ENCODE results near the gene XIRP1. TPM values are rescaled to one million over a fixed set of nuclear protein-coding genes. Genes with fewer than 3 reads are reported as not detected.

The XIRP1 gene
- total and polyA plus RNA-seq, 2 of the 13 experiments (the other 11 are each of a cell fraction or from before 2014, with no cell fraction given): not detected

- TF ChIP-seq, protein P1, sequence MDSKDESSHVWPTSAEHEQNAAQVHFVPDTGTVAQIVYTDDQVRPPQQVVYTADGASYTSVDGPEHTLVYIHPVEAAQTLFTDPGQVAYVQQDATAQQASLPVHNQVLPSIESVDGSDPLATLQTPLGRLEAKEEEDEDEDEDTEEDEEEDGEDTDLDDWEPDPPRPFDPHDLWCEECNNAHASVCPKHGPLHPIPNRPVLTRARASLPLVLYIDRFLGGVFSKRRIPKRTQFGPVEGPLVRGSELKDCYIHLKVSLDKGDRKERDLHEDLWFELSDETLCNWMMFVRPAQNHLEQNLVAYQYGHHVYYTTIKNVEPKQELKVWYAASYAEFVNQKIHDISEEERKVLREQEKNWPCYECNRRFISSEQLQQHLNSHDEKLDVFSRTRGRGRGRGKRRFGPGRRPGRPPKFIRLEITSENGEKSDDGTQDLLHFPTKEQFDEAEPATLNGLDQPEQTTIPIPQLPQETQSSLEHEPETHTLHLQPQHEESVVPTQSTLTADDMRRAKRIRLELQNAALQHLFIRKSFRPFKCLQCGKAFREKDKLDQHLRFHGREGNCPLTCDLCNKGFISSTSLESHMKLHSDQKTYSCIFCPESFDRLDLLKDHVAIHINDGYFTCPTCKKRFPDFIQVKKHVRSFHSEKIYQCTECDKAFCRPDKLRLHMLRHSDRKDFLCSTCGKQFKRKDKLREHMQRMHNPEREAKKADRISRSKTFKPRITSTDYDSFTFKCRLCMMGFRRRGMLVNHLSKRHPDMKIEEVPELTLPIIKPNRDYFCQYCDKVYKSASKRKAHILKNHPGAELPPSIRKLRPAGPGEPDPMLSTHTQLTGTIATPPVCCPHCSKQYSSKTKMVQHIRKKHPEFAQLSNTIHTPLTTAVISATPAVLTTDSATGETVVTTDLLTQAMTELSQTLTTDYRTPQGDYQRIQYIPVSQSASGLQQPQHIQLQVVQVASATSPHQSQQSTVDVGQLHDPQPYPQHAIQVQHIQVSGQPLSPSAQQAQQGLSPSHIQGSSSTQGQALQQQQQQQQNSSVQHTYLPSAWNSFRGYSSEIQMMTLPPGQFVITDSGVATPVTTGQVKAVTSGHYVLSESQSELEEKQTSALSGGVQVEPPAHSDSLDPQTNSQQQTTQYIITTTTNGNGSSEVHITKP (CRISPR knock-in tag; IDR thresholded peaks at IDR 0.05; ENCODE audit: low read depth): 0 out of 2 replicates have a peak, but pooled peaks have one; percentile 10
- TF ChIP-seq FOXO1 (CRISPR knock-in tag; IDR thresholded peaks at IDR 0.05): peak; percentile 8; the same call in 1 of the 2 replicates
- TF ChIP-seq NFRKB (IDR thresholded peaks at IDR 0.05): no peak
- 0 out of 2 replicates have a peak, but pooled peaks have one; percentile 18 for TF ChIP-seq ZNF878 (CRISPR knock-in tag; IDR thresholded peaks at IDR 0.05)
- peak; percentile 95 for TF ChIP-seq ZBTB21 (CRISPR knock-in tag; IDR thresholded peaks at IDR 0.05)
- TF ChIP-seq GATAD2A (CRISPR knock-in tag; IDR thresholded peaks at IDR 0.05): peak; percentile 10; the same call in 1 of the 2 replicates
- TF ChIP-seq, protein P2, sequence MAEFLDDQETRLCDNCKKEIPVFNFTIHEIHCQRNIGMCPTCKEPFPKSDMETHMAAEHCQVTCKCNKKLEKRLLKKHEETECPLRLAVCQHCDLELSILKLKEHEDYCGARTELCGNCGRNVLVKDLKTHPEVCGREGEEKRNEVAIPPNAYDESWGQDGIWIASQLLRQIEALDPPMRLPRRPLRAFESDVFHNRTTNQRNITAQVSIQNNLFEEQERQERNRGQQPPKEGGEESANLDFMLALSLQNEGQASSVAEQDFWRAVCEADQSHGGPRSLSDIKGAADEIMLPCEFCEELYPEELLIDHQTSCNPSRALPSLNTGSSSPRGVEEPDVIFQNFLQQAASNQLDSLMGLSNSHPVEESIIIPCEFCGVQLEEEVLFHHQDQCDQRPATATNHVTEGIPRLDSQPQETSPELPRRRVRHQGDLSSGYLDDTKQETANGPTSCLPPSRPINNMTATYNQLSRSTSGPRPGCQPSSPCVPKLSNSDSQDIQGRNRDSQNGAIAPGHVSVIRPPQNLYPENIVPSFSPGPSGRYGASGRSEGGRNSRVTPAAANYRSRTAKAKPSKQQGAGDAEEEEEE (CRISPR knock-in tag; IDR thresholded peaks at IDR 0.05; ENCODE audit: borderline replicate concordance): no peak
- TF ChIP-seq ZBTB7B (CRISPR knock-in tag; IDR thresholded peaks at IDR 0.05): peak; percentile 40; the same call in 1 of the 2 replicates
- TF ChIP-seq, protein P3, sequence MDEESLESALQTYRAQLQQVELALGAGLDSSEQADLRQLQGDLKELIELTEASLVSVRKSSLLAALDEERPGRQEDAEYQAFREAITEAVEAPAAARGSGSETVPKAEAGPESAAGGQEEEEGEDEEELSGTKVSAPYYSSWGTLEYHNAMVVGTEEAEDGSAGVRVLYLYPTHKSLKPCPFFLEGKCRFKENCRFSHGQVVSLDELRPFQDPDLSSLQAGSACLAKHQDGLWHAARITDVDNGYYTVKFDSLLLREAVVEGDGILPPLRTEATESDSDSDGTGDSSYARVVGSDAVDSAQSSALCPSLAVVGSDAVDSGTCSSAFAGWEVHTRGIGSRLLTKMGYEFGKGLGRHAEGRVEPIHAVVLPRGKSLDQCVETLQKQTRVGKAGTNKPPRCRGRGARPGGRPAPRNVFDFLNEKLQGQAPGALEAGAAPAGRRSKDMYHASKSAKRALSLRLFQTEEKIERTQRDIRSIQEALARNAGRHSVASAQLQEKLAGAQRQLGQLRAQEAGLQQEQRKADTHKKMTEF (CRISPR knock-in tag; IDR thresholded peaks at IDR 0.05): no peak
Observed at GRCh38 chr3:39177708-39178332, 14.6 kb downstream of the XIRP1 start (continued).
